Hepatocyte (in vitro differentiated cells): ENCODE data around the gene TM9SF4. TPM values are rescaled to one million over a fixed set of nuclear protein-coding genes. Genes with fewer than 3 reads are reported as not detected.
A peak's percentile ranks its signal among the peaks of the same experiment; 100 is the strongest.

Experiments used
- DNase-seq: peaks from one replicate; pipeline ENCODE4 v3.0.0-alpha.2; 2016; ENCODE audit warnings: low spot score
- H2AFZ ChIP-seq: fragments of 200-600 bp; sonication (generic); 2 replicates; pipeline ENCODE4 v1.6.0; 2016; ENCODE audit warnings: antibody characterized with exemption, mild to moderate bottlenecking
- H3K27ac ChIP-seq: fragments of 200-600 bp; sonication (generic); 2 replicates; pipeline ENCODE4 v1.5.1; 2016; ENCODE audit warnings: mild to moderate bottlenecking
- H3K27me3 ChIP-seq: fragments of 200-600 bp; sonication (generic); 2 replicates; pipeline ENCODE4 v1.6.1; 2016
- H3K36me3 ChIP-seq: fragments of 200-600 bp; sonication (generic); replicated peaks from 2 replicates; pipeline ENCODE4 v1.5.1; 2016; ENCODE audit warnings: low read depth; ENCODE audit not compliant: insufficient read depth
- H3K4me1 ChIP-seq: fragments of 200-600 bp; sonication (generic); 2 replicates; pipeline ENCODE4 v1.5.1; 2016; ENCODE audit warnings: mild to moderate bottlenecking, moderate library complexity; ENCODE audit not compliant: insufficient read depth
- H3K4me2 ChIP-seq: fragments of 200-600 bp; sonication (generic); 2 replicates; pipeline ENCODE4 v1.6.0; 2016
- H3K4me3 ChIP-seq: fragments of 200-600 bp; sonication (generic); 2 replicates; pipeline ENCODE4 v1.5.1; 2016; ENCODE audit warnings: mild to moderate bottlenecking
- H3K79me2 ChIP-seq: fragments of 200-600 bp; sonication (generic); 2 replicates; pipeline ENCODE4 v1.6.0; 2017; ENCODE audit warnings: mild to moderate bottlenecking
- H3K9me2 ChIP-seq: fragments of 200-600 bp; sonication (generic); replicated peaks from 2 replicates; pipeline ENCODE4 v1.6.0; 2017; ENCODE audit warnings: mild to moderate bottlenecking; ENCODE audit not compliant: insufficient read depth
- H3K9me3 ChIP-seq: fragments of 200-600 bp; sonication (generic); 2 replicates; pipeline ENCODE4 v1.5.1; 2016; ENCODE audit warnings: low read depth, mild to moderate bottlenecking
- H4K20me1 ChIP-seq: fragments of 200-600 bp; sonication (generic); 2 replicates; pipeline ENCODE4 v1.6.0; 2016; ENCODE audit warnings: mild to moderate bottlenecking; ENCODE audit not compliant: insufficient read depth, poor library complexity, severe bottlenecking
- CTCF ChIP-seq: fragments of 200-600 bp; sonication (generic); IDR thresholded peaks from 2 replicates; pipeline ENCODE4 v1.5.1; 2016; ENCODE audit warnings: antibody characterized with exemption, mild to moderate bottlenecking; ENCODE audit not compliant: poor library complexity
- EZH2 ChIP-seq: fragments of 200-600 bp; sonication (generic); IDR thresholded peaks from 2 replicates; pipeline ENCODE4 v1.6.1; 2016; ENCODE audit warnings: antibody characterized with exemption, mild to moderate bottlenecking, borderline replicate concordance
- EZH2phosphoT487 ChIP-seq: fragments of 200-600 bp; sonication (generic); IDR thresholded peaks from one replicate; pipeline ENCODE4 v1.6.1; 2018; ENCODE audit warnings: antibody characterized with exemption, mild to moderate bottlenecking, low read depth, moderate library complexity; ENCODE audit not compliant: unreplicated experiment, severe bottlenecking
- WGBS: methylation state at CpG from one replicate; pipeline ENCODE4 v1.1.6; 2016; ENCODE audit warnings: low lambda C conversion rate; ENCODE audit errors: missing lambda C conversion rate; 5-methylcytosine and 5-hydroxymethylcytosine counted together
- polyA plus RNA-seq: library from polyadenylated mRNA; unstranded; fragments of >200 nt; fragmentation: Nextera tagmentation; extraction: Ambion mirVana; gene quantifications from 2 replicates; pipeline ENCODE4 v1.2.1, GENCODE V29; 2016
- total RNA-seq: library from RNA; depleted of rRNA; stranded (reverse); fragments of >200 nt; gene quantifications from 2 replicates; pipeline ENCODE4 v1.2.3, GENCODE V29; 2014

Gene TM9SF4
- total and polyA plus RNA-seq, 2 experiments from 2014 or later, result 65.3 to 86.4 TPM

GRCh38 chr20:32206760-32207625 is 97.5 kb downstream of the TM9SF4 start:
- Histone ChIP-seq H3K9me3 (no peaks in the 10 kb centered on the region), H3K27ac (peak overlapping the region; percentile 99), H3K27me3 (no peaks in the 10 kb centered on the region), H3K9me2 (no peaks in the 10 kb centered on the region), H3K79me2 (peaks cover 87% of the 10 kb centered on the region), H3K36me3 (no peaks in the 10 kb centered on the region), H3K4me3 (peak overlapping the region; percentile 90), H3K4me2 (peak overlapping the region; percentile 90), H2AFZ (peak overlapping the region; percentile 22), H3K4me1 (peaks cover 74% of the 10 kb centered on the region), H4K20me1 (peaks cover 17% of the 10 kb centered on the region)
- WGBS, result 6% methylated on average over 27 of the region's 40 CpGs
- peak; percentile 40 for DNase-seq
- TF ChIP-seq EZH2 (no peak), CTCF (no peak)

GRCh38 chr20:32207626-32208498 is 98.3 kb downstream of the TM9SF4 start, which contains the start of the genes PLAGL2 and POFUT1:
PLAGL2 (minus strand) TSS chr20:32207743; CDS start chr20:32202178, 5,565 bp downstream.
POFUT1 (plus strand) TSS chr20:32207880; CDS start chr20:32207942, 62 bp downstream.
- TF ChIP-seq EZH2phosphoT487, result no peak
- peak; percentile 45 for TF ChIP-seq CTCF
- TF ChIP-seq EZH2, result no peak

GRCh38 chr20:32208499-32209154 is 99.1 kb downstream of the TM9SF4 start:
- Histone ChIP-seq H3K4me3 (peak overlapping the region; percentile 98), H3K4me2 (peak overlapping the region; percentile 87), H3K79me2 (peaks cover 85% of the 10 kb centered on the region), H4K20me1 (peaks cover under 1% of the 10 kb centered on the region), H3K27me3 (no peaks in the 10 kb centered on the region), H3K27ac (peak overlapping the region; percentile 96), H2AFZ (peak overlapping the region; percentile 95), H3K9me2 (no peaks in the 10 kb centered on the region), H3K36me3 (no peaks in the 10 kb centered on the region), H3K4me1 (peaks cover 65% of the 10 kb centered on the region), H3K9me3 (no peaks in the 10 kb centered on the region)
- DNase-seq, result no peak
- TF ChIP-seq EZH2phosphoT487 (no peak), EZH2 (no peak), CTCF (no peak)
- 79% methylated on average over 13 of the region's 13 CpGs for WGBS

More at GRCh38 chr20:32207626-32208498, 98.3 kb downstream of the TM9SF4 start, which contains the start of the genes PLAGL2 and POFUT1:
- H3K4me2 ChIP-seq, result peak within 1 kb of the TSS; percentile 90
- H4K20me1 ChIP-seq, result peaks cover 9% of the 10 kb centered on the region
- peak; percentile 99 for DNase-seq
- H3K4me1 ChIP-seq, result peaks cover 66% of the 10 kb centered on the region
- peak within 1 kb of the TSS; percentile 98 for H3K4me3 ChIP-seq
- WGBS, result 5% methylated on average over 33 of the region's 74 CpGs
- H3K9me3 ChIP-seq, result no peaks in the 10 kb centered on the region
- peak within 1 kb of the TSS; percentile 99 for H3K27ac ChIP-seq
- peak within 1 kb of the TSS; percentile 95 for H2AFZ ChIP-seq
- no peaks in the 10 kb centered on the region for H3K9me2 ChIP-seq
- H3K27me3 ChIP-seq, result no peaks in the 10 kb centered on the region
- no peaks in the 10 kb centered on the region for H3K36me3 ChIP-seq
- peaks cover 87% of the 10 kb centered on the region for H3K79me2 ChIP-seq
